HG03196 (cell line): Measurements from ENCODE around the gene HS3ST2.

Experiments
- ATAC-seq: cut with Tn5 transposase; IDR thresholded peaks from one replicate; pipeline ENCODE4 v1.9.1; 2021; ENCODE audit not compliant: unreplicated experiment

Gene HS3ST2

DNA sequence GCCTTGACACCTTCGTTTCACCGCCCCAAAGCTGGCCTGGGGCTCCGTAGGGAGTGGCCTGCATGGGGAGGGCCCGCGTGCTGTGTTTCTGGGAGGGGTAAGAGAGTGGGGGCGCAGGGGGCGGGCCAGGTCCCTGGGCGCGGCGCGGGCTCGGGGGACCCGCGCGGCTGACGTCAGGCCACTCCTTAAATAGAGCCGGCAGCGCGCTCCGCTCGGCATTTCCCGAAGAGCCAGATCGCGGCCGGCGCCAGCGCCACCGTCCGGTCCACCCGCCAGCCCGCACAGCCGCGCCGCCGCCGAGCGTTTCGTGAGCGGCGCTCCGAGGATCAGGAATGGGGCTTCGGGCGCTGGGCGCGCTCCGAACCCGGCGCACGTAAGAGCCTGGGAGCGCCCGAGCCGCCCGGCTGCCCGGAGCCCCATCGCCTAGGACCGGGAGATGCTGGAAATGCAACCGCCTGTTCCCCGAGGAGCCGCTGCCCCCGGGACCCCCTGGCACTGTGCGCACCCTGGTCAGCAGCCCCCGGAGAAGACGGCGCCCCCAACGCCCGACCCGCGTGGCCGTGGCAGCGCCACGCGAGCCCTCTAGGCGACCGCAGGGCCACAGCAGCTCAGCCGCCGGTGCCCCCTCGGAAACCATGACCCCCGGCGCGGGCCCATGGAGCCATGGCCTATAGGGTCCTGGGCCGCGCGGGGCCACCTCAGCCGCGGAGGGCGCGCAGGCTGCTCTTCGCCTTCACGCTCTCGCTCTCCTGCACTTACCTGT, at the start of gene HS3ST2:
Gene HS3ST2, plus strand, starts transcription at position 215 of the 763 bp plus-strand sequence. Its CDS starts 449 bp downstream, at position 664.
- no peak for ATAC-seq

DNA sequence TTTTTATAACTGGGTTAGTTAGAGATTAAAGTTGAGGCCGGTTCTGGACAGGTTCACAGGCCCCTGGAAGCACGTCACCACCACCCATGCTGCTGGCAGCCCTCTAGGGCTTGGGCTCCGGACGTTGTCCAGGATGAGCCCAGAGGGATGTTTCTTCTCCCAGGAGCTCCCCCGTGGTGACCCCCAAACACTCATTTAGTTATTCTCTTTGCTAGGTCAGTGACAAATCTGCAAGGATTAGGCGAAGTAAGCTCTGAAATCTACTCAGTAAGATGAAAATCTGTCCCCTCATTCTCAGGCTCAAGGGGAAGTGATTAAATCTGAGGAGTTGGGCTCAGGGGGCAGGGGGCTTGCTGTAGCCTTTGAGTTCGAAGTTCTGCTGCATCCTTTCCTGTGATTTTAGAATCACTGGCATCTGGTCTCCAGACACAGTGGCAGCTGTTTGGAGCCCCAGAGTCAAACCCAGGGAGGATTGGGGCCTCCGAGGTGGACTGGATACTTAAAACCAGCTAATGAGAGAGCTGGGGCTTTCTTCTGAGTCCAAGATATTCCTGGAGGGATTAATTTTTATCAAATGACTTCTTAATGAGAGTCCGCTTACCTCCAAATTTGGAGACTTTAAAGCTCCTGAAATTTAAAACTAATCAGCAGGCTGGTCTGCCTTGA, 49.2 kb upstream of the HS3ST2 start:
- no peak for ATAC-seq

DNA sequence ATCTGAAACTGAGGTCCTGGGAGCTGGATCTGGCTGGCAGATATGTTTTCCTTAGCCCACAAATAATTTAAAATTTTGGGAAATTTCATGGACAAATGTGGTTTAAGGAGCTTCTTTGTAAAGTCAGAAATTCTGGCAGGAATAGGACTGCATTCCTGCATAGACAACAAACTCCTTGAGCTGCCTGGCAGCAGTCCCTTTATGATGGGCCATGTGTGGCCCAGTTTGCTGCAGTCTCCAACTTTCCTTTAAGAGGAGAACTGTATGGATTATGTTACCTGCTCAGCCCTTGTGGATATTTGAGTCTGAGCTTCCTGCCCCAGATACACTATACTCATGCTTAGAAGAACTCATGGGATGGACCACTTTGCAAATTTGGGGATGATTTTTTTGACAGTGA, 48.5 kb upstream of the HS3ST2 start:
- no peak for ATAC-seq

DNA sequence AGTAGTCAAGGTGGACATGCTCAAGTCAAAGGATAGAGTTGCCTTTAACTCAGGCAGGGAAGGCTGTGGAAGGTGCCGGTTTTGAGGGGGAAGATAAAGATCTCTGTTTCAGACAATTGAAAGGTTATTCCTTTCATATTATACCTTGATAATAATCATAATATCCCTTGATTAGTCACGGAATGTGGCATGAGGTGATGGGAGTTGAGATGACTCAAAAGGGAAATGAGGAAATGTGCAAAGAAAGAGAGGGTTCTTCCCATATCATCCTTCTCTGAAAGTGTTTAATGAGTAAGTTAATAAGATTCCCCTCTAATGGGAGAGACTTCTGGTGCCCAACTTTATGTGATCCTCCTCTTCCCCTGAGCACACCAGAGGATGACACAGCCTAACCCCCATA, 43.1 kb upstream of the HS3ST2 start:
- no peak for ATAC-seq

GRCh38 chr16:22771551-22771950, 42.4 kb upstream of the HS3ST2 start:
- ATAC-seq = no peak

GRCh38 chr16:22775220-22775922, 38.6 kb upstream of the HS3ST2 start:
- no peak for ATAC-seq

GRCh38 chr16:22781480-22781879, 32.5 kb upstream of the HS3ST2 start:
- ATAC-seq = no peak

DNA sequence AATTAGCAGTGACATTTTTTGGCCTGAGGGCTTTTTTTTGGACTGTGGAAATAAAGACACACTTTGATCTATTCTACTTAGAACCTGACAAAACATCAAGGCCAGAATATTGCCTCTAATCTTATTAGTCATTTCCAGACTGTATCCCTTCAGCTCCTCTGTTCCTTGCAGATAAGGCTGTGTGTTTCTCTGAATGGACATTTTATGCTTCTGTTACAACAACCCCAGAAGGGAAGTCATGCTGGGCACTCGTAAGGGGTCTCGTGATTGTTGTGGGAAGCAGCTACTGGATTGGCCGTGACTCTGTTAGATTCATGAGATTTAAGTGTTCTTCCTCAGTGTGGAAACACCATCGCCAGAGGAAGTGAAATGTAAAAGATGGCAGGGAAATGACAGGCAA, 31.6 kb upstream of the HS3ST2 start:
- no peak for ATAC-seq

DNA sequence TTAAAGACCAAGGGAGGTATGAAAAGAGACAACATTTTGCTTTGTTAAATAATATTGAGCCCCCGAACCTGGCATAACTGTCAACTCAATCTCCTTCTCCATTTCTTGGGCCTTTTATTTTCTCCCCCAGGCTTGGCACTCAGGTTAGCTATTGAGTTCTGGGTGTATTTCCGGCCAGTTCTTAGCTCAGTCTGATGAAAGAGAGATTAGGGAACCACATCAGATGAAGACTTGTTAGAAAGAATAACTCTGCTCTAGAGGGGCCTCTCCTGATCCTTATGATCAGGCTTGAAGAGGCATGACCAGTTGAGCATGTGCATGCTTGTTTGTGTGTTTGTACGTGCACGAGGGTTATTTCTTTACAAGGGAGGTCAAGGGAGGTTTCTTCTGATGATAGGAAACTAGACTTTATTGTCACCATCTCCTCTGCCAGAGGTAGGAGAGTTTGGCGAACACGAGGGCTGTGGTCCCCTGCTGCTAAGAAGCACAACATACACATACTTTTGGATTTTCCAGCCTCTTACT, 29.2 kb upstream of the HS3ST2 start:
- ATAC-seq = no peak

GRCh38 chr16:22785552-22785951, 28.4 kb upstream of the HS3ST2 start:
- ATAC-seq = no peak

- no peak for ATAC-seq
These were observed 27.7 kb upstream of the HS3ST2 start for GRCh38 chr16:22786284-22786683.

DNA sequence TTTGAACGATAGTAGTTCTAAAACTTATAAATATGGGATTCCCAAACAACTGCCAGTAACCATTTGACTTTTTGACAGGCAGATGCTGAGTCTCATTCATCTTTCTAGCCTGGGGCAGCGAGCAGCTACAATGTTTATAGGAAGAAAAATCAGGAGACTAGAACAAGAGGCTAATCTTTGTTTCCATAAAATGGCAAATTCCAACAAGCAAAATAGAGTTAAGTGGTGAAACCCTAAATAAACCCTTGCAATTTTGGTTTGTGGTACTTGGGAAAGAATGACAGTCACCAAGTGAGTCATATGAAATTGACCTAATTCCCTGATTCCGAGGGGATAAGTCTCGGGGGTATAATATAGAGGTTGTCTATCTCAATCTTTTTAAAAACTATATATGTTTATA, 27.3 kb upstream of the HS3ST2 start:
- no peak for ATAC-seq

DNA sequence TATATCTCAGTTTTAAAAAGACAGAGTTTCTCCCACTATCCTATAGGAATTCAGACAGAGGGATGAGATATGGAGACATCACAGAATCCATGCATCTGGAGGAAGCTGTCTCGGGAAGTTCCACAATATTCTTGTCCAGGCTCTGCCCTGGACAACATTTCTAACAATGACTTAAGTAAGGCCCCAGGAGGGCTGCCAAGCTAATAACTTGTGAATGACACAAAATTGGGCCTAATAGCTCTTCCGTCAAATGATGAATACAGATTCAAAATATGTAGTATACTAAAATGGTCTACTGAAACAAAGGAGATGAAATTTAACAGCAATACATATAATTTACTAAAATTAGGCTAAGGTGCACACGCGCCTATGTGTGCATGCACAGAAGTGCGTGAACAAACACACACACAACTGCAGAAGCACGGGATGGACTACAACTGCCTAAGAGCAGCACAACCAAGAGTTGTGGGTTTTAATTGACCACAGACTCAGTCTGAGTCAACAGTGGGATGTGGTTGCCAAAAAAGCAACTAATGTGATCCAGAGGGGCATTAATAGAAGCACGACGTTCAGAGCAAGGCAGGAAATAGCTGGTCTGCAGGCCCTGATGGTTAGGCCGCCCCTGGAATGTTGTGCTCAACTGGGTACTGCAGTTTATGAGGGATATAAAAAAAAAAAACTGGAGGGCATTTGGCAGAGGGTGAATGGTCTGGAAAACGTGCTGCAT, 26.3 kb upstream of the HS3ST2 start:
- no peak for ATAC-seq

- no peak for ATAC-seq
These were observed 25.8 kb upstream of the HS3ST2 start for GRCh38 chr16:22788193-22788530.

- ATAC-seq = no peak
These were observed 24.5 kb upstream of the HS3ST2 start for GRCh38 chr16:22789281-22789945.

DNA sequence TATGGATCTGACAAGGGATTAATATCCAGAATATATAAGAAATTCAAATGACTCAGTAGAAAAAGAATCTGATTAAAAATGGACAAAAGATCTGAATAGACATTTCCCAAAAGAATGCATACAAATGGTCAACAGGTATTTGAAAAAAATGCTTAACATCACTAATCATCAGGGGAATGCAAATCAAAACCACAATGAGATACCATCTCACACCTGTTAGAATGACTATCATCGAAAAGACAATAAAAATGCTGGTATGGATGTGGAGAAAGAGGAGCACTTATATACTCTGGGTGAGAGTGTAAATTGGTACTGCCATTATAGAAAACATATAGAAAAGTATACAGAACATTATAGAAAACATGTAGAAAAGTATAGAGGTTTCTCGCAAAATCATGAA, 16.4 kb upstream of the HS3ST2 start:
- no peak for ATAC-seq

DNA sequence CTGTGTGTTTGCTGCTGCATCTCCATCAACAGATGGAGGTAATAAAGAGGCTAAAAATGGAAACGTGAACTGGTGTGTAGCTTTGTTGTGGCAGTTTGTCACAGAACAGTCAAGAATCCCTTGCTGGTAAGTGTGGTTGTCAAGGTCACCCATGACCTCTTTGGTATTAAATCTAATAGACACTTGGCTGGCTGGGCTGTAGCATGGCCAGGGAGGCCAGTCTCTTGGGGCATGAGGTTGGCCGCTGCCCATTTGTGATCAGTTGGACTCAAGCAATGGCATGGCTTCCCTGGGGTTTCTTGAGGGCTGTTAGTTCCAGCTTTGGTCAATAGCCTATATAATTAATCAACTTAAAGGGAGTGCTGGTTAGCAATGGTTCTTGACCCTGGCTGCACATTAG, 14.8 kb upstream of the HS3ST2 start:
- ATAC-seq = no peak

- no peak for ATAC-seq
These were observed 9.1 kb upstream of the HS3ST2 start for GRCh38 chr16:22804893-22805292.

- ATAC-seq = no peak
These were observed 8.6 kb upstream of the HS3ST2 start for GRCh38 chr16:22805326-22805725.

- no peak for ATAC-seq
These were observed 7.2 kb upstream of the HS3ST2 start for GRCh38 chr16:22806811-22807210.

DNA sequence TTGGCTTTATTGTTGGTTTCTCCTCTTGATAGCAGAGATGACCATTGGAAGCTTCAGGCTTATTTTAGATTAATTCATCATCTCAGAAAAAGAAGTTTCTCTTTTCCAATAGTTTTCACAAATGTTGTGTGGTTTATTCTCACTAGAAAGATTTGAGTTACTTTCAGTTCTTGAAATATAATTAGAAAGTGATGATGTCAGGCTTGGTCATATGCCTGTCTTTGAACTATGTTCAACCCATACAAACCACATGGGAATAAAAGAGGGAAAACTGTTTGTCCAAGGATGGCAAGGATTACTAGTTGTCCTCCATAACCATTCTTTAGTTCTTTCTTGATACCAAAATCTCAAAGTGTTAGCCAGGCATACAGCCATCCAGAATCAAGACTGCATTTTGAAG, 3.7 kb upstream of the HS3ST2 start:
- no peak for ATAC-seq
